ENCODE measurements around the gene CNPY1.

- TF ChIP-seq POLR2AphosphoS5 (IDR thresholded peaks at IDR 0.05; ENCODE audit: low read depth, low read length): no peak
- no peak for TF ChIP-seq CTCF (IDR thresholded peaks at IDR 0.05)
- no peak for TF ChIP-seq FOXJ3 (CRISPR knock-in tag; IDR thresholded peaks at IDR 0.05)
- no peak for TF ChIP-seq EP300 (IDR thresholded peaks at IDR 0.05; ENCODE audit: borderline replicate concordance in 1 of 2, low read depth in 1 of 2, low read length in 1 of 2)
- TF ChIP-seq ELF1 (IDR thresholded peaks at IDR 0.05): no peak
- TF ChIP-seq RCOR1 (IDR thresholded peaks at IDR 0.05; ENCODE audit: low read length): no peak
- TF ChIP-seq, protein P1, sequence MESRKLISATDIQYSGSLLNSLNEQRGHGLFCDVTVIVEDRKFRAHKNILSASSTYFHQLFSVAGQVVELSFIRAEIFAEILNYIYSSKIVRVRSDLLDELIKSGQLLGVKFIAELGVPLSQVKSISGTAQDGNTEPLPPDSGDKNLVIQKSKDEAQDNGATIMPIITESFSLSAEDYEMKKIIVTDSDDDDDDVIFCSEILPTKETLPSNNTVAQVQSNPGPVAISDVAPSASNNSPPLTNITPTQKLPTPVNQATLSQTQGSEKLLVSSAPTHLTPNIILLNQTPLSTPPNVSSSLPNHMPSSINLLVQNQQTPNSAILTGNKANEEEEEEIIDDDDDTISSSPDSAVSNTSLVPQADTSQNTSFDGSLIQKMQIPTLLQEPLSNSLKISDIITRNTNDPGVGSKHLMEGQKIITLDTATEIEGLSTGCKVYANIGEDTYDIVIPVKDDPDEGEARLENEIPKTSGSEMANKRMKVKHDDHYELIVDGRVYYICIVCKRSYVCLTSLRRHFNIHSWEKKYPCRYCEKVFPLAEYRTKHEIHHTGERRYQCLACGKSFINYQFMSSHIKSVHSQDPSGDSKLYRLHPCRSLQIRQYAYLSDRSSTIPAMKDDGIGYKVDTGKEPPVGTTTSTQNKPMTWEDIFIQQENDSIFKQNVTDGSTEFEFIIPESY (IDR thresholded peaks at IDR 0.05; ENCODE audit: borderline replicate concordance, low read depth): no peak
- no peak for TF ChIP-seq EZH2phosphoT487 (IDR thresholded peaks at IDR 0.05; ENCODE audit: borderline replicate concordance, low read depth)
- TF ChIP-seq RAD21 (IDR thresholded peaks at IDR 0.05; ENCODE audit: low read length): no peak
- TF ChIP-seq NRF1 (IDR thresholded peaks at IDR 0.05; ENCODE audit: low read depth, low read length): no peak
- TF ChIP-seq TAF1 (IDR thresholded peaks at IDR 0.05; ENCODE audit: borderline replicate concordance, low read depth, low read length): no peak
- TF ChIP-seq MXI1 (IDR thresholded peaks at IDR 0.05; ENCODE audit: low read depth, low read length): no peak
- TF ChIP-seq, protein P2, sequence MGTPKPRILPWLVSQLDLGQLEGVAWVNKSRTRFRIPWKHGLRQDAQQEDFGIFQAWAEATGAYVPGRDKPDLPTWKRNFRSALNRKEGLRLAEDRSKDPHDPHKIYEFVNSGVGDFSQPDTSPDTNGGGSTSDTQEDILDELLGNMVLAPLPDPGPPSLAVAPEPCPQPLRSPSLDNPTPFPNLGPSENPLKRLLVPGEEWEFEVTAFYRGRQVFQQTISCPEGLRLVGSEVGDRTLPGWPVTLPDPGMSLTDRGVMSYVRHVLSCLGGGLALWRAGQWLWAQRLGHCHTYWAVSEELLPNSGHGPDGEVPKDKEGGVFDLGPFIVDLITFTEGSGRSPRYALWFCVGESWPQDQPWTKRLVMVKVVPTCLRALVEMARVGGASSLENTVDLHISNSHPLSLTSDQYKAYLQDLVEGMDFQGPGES (IDR thresholded peaks at IDR 0.05; ENCODE audit: low read depth, low read length): no peak
These were observed 24.6 kb upstream of the CNPY1 start for GRCh38 chr7:155570991-155571390.

Measured in SK-N-SH (cell line).